HCT116 (cell line): ENCODE measurements around the gene MBNL2.

Source experiments
- CEBPB ChIP-seq: IDR thresholded peaks from 2 replicates; pipeline ENCODE4 v1.6.1; 2012; ENCODE audit warnings: low read depth
- CTCF ChIP-seq, 3 experiments: fragments of 200-600 bp in 1 of 3; sonication (generic) in 1 of 3; IDR thresholded peaks in 2 of 3; conservative IDR thresholded peaks in 1 of 3; 2 replicates each; pipeline ENCODE4 v1.5.1; 2012 to 2017; ENCODE audit warnings: low read depth in 2 of 3, low read length in 2 of 3, antibody characterized with exemption in 1 of 3, borderline replicate concordance in 1 of 3, control low read depth in 1 of 3, mild to moderate bottlenecking in 1 of 3, mixed read lengths in 1 of 3, mixed run types in 1 of 3, moderate library complexity in 1 of 3; ENCODE audit not compliant: insufficient read depth in 1 of 3
- ELF1 ChIP-seq: IDR thresholded peaks from 2 replicates; pipeline ENCODE4 v1.6.1; 2012; ENCODE audit warnings: low read depth, borderline replicate concordance
- SP1 ChIP-seq: IDR thresholded peaks from 2 replicates; pipeline ENCODE4 v1.6.1; 2012; ENCODE audit warnings: low read depth
- YY1 ChIP-seq: IDR thresholded peaks from 2 replicates; pipeline ENCODE4 v1.6.1; 2011; ENCODE audit warnings: low read length, low read depth, moderate library complexity, mild to moderate bottlenecking; ENCODE audit not compliant: insufficient replicate concordance; ENCODE audit errors: extremely low read depth
- ZNF274 ChIP-seq: fragments of 200-500 bp; sonication (Bioruptor generic); IDR thresholded peaks from 2 replicates; pipeline ENCODE4 v1.6.1; 2014; ENCODE audit warnings: mild to moderate bottlenecking, low read depth, low read length, inconsistent platforms

GRCh38 chr13:97411984-97412383 lies 189.9 kb downstream of the MBNL2 start:
- TF ChIP-seq CTCF (IDR thresholded peaks at IDR 0.05 in 2 of 3, conservative IDR thresholded peaks at IDR 0.05 in 1 of 3; ENCODE audit: borderline replicate concordance in 1 of 3, insufficient read depth in 1 of 3, low read depth in 2 of 3, low read length in 2 of 3) (no peak), ZNF274 (no peak), CEBPB (no peak), ELF1 (no peak), SP1 (no peak), YY1 (no peak)
